ENCODE results near the gene GPR27.

GPR27 gene

GRCh38 chr3:71786551-71786950 is 32.9 kb downstream of the GPR27 start:
- DNase-seq (ENCODE audit: low spot score) = no peak

- DNase-seq (ENCODE audit: low spot score) = no peak
Measured at GRCh38 chr3:71787851-71788405, 34.3 kb downstream of the GPR27 start.

DNA sequence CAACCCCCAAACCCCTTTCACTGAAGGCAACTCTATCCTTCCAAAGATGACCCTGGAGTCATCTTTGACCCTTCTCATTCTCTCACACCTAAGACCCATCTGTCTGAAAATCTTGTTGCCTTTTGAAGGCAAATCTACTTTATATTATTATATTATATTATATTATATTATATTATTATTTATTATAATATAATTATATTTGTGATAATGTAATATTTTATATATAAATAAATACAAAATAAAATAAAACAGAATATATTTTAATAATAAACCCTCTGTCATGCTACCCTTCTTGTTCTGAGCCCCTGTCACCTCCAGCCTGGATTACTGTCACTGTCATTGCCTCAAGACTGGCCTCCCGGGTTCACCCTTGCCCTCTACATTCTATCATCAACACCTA is 36.3 kb downstream of the GPR27 start:
- no peak for DNase-seq (ENCODE audit: low spot score)

DNA sequence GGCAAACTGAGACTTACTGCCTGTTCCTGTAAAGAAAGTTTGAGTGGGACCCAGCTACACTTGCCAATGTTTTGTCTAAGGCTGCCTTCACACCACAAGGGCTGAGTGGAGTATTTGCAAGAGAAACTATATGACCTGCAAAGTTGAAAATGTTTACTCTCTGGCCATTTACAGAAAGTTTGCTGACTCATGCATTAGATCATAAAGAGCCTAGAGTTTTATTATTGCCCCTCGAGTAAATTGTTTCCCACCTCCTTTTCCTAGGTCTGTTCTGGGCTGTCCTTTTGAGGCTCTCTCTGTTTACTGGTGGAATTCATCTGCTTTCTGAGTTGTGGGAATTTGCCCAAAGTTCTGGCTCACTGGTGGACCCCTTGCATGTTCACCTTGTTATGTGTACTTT is 38.0 kb downstream of the GPR27 start:
- DNase-seq (ENCODE audit: low spot score) = no peak

DNA sequence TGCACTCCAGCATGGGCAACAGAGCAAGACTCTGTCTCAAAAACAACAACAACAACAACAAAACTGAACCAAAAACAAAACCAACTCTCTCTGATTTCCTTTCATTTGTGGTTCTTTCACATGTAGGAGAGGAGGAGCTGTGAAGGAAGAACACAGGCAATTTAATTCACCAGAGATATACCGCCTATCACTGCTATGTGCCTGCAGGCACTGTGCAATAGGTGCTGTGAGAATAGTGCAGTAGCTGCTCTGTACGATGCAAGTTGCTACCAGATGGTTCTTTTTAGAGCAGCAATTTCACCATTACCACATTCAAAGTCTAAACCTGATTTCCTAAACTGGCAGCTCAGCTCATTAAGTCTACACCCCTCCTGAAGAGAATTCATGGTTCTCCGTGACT is 42.6 kb downstream of the GPR27 start:
- DNase-seq (ENCODE audit: low spot score) = no peak

- DNase-seq (ENCODE audit: low spot score) = no peak
Measured at GRCh38 chr3:71797455-71797854, 43.8 kb downstream of the GPR27 start.

DNA sequence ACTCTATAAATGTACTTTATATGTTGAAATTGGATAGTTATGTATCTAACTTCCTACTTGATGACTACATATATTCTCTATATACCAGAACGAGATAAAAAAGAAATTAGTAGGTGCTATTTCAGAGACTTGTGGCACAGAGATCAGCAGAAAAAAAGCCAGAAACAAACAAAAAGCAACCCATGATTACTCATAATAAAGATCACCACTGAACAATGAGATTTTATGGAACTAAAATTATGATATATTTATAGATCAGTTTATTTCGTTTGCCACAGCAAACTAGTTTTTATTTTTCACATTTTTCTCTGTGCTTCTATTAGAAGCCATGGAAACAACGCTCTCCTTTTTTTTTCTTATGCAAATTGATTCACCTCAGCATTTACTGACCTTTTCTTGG is 46.4 kb downstream of the GPR27 start:
- no peak for DNase-seq (ENCODE audit: low spot score)

DNA sequence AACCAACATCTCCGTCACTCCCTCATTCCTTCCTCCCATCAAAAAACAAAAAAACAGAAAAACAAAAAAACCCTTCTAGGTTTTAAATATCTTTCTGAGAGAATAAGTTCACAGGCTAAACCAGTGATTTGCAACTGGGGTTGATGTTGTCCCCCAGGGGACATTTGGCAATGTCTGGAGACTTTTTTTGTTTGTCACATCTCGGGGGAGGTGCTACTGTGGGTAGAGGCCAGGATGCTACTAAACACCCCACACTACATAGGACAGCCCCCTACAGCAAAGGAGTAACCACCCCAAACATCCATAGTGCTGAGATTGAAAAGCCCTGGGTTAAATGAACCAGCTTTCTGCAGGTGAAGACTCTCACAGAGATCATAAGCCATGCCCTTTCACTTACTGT is 48.3 kb downstream of the GPR27 start:
- no peak for DNase-seq (ENCODE audit: low spot score)

DNA sequence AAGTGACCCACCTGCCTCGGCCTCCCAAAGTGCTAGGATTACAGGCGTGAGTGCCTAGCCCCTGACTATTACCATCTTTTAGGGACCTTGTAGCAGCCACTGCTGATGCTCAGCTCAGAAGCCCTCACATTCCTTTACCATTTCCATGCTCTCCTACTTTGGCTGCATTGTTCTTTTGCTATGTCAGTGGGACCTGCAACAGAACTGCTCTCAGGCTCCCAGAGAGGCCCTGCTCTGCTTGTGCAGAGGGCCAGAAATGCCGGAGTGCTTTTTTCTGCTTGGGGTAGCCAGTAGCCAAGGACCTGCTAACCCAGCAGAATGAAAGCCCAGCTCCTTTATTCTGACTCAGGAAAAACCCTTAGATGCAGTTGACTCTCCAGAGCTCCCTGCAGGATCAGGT is 49.6 kb downstream of the GPR27 start:
- no peak for DNase-seq (ENCODE audit: low spot score)

GRCh38 chr3:71805199-71805598 is 51.5 kb downstream of the GPR27 start:
- no peak for DNase-seq (ENCODE audit: low spot score)

- no peak for DNase-seq (ENCODE audit: low spot score)
Measured at GRCh38 chr3:71805691-71806090, 52.0 kb downstream of the GPR27 start.
